GM12892 (cell line): ENCODE measurements around the gene ENSA.

Experiments
- POLR2AphosphoS5 ChIP-seq: IDR thresholded peaks from 2 replicates; pipeline ENCODE4 v1.6.1; 2011; ENCODE audit warnings: low read depth, low read length, control low read depth
- TAF1 ChIP-seq: IDR thresholded peaks from 2 replicates; pipeline ENCODE4 v1.6.1; 2011; ENCODE audit warnings: low read depth, mild to moderate bottlenecking, control low read depth, low read length, borderline replicate concordance

DNA sequence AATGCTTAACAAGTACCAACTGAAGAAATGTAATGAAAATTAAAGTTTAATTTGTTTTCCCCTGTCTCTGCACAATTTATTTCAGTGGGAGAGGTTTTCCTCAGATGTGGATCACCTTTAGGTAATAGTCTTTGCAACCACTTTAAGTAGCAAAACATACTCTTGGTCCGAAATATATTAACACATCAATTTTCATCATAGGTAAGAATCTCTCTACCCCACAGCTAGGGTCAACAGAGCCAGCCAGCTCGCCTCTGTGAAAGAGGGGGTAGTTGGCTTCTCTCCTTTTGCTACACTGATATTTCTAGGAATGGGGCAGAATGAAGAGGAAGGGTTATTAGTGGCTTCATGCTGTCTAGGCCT is 25.2 kb downstream of the ENSA start:
- TF ChIP-seq POLR2AphosphoS5 (no peak), TAF1 (no peak)
